ENCODE results near the gene ANK2.

ANK2 gene

GRCh38 chr4:113024388-113024787 lies 25.1 kb upstream of the ANK2 start:
- H3K36me3 ChIP-seq (ENCODE audit: low read length) = no peaks in the 10 kb centered on the region
- no peaks in the 10 kb centered on the region for H3K27me3 ChIP-seq (ENCODE audit: low read length)
- no peaks in the 10 kb centered on the region for H3K9me2 ChIP-seq (replicated peaks; ENCODE audit: insufficient read depth, low read length)
- no peak overlapping the region for H3K27ac ChIP-seq (ENCODE audit: low read depth, low read length)
- no peak overlapping the region for H3K4me3 ChIP-seq (ENCODE audit: insufficient read depth, low read length, poor library complexity, severe bottlenecking)
- no peak overlapping the region for H3K9ac ChIP-seq (ENCODE audit: low read length)
- H3K79me2 ChIP-seq (ENCODE audit: insufficient read depth, low read length) = no peaks in the 10 kb centered on the region
- H2AFZ ChIP-seq (ENCODE audit: low read depth, low read length, severe bottlenecking) = no peak overlapping the region
- H3K9me3 ChIP-seq (ENCODE audit: insufficient read depth, low read length) = no peaks in the 10 kb centered on the region
- H3F3A ChIP-seq (ENCODE audit: insufficient read depth) = no peaks in the 10 kb centered on the region
- no peak overlapping the region for H3K4me2 ChIP-seq (ENCODE audit: low read depth, low read length, poor library complexity, severe bottlenecking)
- no peaks in the 10 kb centered on the region for H4K20me1 ChIP-seq (ENCODE audit: low read depth, low read length)
- TF ChIP-seq CTCF (IDR thresholded peaks at IDR 0.05; ENCODE audit: insufficient read depth, low read length, poor library complexity, severe bottlenecking) (no peak), EZH2phosphoT487 (conservative IDR thresholded peaks at IDR 0.05; ENCODE audit: low read length) (no peak)

DNA sequence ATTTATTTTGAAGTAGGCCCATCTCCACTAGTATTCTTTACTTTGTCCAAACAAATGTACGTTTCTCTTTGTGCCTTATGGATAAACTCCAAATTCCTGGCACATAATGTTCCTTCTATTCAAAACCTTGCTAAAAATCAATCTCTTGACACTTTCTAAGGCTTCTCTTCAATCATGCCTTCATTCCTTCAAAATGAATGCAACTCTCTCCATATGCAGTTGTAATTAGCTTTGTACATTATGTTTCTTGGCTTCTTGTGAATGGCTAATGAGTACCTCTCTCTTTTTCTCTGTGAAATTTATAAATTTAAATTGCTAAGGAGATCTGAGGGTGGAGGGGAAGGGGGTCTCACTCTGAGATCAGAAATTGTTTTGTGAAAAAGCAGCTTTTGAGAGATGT lies 24.0 kb upstream of the ANK2 start:
- H3K9me2 ChIP-seq (replicated peaks; ENCODE audit: insufficient read depth, low read length) = no peaks in the 10 kb centered on the region
- no peak overlapping the region for H3K4me3 ChIP-seq (ENCODE audit: insufficient read depth, low read length, poor library complexity, severe bottlenecking)
- H3K79me2 ChIP-seq (ENCODE audit: insufficient read depth, low read length) = no peaks in the 10 kb centered on the region
- H3K9me3 ChIP-seq (ENCODE audit: insufficient read depth, low read length) = no peaks in the 10 kb centered on the region
- H3K4me2 ChIP-seq (ENCODE audit: low read depth, low read length, poor library complexity, severe bottlenecking) = no peak overlapping the region
- no peak overlapping the region for H3K9ac ChIP-seq (ENCODE audit: low read length)
- no peaks in the 10 kb centered on the region for H3K27me3 ChIP-seq (ENCODE audit: low read length)
- no peaks in the 10 kb centered on the region for H3K36me3 ChIP-seq (ENCODE audit: low read length)
- TF ChIP-seq EZH2phosphoT487 (conservative IDR thresholded peaks at IDR 0.05; ENCODE audit: low read length) (no peak), CTCF (IDR thresholded peaks at IDR 0.05; ENCODE audit: insufficient read depth, low read length, poor library complexity, severe bottlenecking) (no peak)
- no peak overlapping the region for H2AFZ ChIP-seq (ENCODE audit: low read depth, low read length, severe bottlenecking)
- H4K20me1 ChIP-seq (ENCODE audit: low read depth, low read length) = no peaks in the 10 kb centered on the region
- no peak overlapping the region for H3K27ac ChIP-seq (ENCODE audit: low read depth, low read length)
- no peaks in the 10 kb centered on the region for H3F3A ChIP-seq (ENCODE audit: insufficient read depth)

DNA sequence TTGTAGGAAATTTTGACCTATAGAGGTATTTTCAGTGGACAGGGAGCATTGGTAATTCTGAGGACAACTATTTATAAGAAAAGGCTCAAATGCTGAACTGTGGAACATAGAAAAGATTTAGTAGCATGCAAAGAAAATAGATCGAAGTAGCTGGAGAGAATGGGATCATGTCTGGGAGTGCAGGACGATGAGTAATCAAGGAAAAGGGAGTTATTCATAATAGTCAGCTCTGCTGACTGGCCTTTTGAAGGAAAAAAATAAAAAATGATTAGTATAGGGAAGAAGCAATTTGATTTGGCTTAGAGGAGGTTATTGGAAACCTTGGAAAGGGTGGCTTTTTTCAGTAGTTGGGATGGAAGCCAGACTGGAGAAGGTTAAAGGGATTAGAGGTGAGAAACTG lies 22.9 kb upstream of the ANK2 start:
- Histone ChIP-seq H2AFZ (ENCODE audit: low read depth, low read length, severe bottlenecking) (no peak overlapping the region), H3K36me3 (ENCODE audit: low read length) (no peaks in the 10 kb centered on the region), H3K9me3 (ENCODE audit: insufficient read depth, low read length) (no peaks in the 10 kb centered on the region), H3K27ac (ENCODE audit: low read depth, low read length) (no peak overlapping the region), H3K9ac (ENCODE audit: low read length) (no peak overlapping the region), H3K4me3 (ENCODE audit: insufficient read depth, low read length, poor library complexity, severe bottlenecking) (no peak overlapping the region), H3K4me2 (ENCODE audit: low read depth, low read length, poor library complexity, severe bottlenecking) (no peak overlapping the region), H4K20me1 (ENCODE audit: low read depth, low read length) (no peaks in the 10 kb centered on the region), H3K9me2 (replicated peaks; ENCODE audit: insufficient read depth, low read length) (no peaks in the 10 kb centered on the region), H3K79me2 (ENCODE audit: insufficient read depth, low read length) (no peaks in the 10 kb centered on the region), H3K27me3 (ENCODE audit: low read length) (no peaks in the 10 kb centered on the region), H3F3A (ENCODE audit: insufficient read depth) (no peaks in the 10 kb centered on the region)
- TF ChIP-seq EZH2phosphoT487 (conservative IDR thresholded peaks at IDR 0.05; ENCODE audit: low read length) = no peak
- TF ChIP-seq CTCF (IDR thresholded peaks at IDR 0.05; ENCODE audit: insufficient read depth, low read length, poor library complexity, severe bottlenecking) = no peak

GRCh38 chr4:113028074-113028473 lies 21.4 kb upstream of the ANK2 start:
- no peaks in the 10 kb centered on the region for H3K9me2 ChIP-seq (replicated peaks; ENCODE audit: insufficient read depth, low read length)
- TF ChIP-seq CTCF (IDR thresholded peaks at IDR 0.05; ENCODE audit: insufficient read depth, low read length, poor library complexity, severe bottlenecking) (no peak), EZH2phosphoT487 (conservative IDR thresholded peaks at IDR 0.05; ENCODE audit: low read length) (no peak)
- H3K4me3 ChIP-seq (ENCODE audit: insufficient read depth, low read length, poor library complexity, severe bottlenecking) = no peak overlapping the region
- H3K4me2 ChIP-seq (ENCODE audit: low read depth, low read length, poor library complexity, severe bottlenecking) = no peak overlapping the region
- no peak overlapping the region for H3K27ac ChIP-seq (ENCODE audit: low read depth, low read length)
- H3K9ac ChIP-seq (ENCODE audit: low read length) = no peak overlapping the region
- no peaks in the 10 kb centered on the region for H3F3A ChIP-seq (ENCODE audit: insufficient read depth)
- H3K27me3 ChIP-seq (ENCODE audit: low read length) = no peaks in the 10 kb centered on the region
- H2AFZ ChIP-seq (ENCODE audit: low read depth, low read length, severe bottlenecking) = no peak overlapping the region
- no peaks in the 10 kb centered on the region for H3K36me3 ChIP-seq (ENCODE audit: low read length)
- H3K79me2 ChIP-seq (ENCODE audit: insufficient read depth, low read length) = no peaks in the 10 kb centered on the region
- no peaks in the 10 kb centered on the region for H3K9me3 ChIP-seq (ENCODE audit: insufficient read depth, low read length)
- no peaks in the 10 kb centered on the region for H4K20me1 ChIP-seq (ENCODE audit: low read depth, low read length)

Measured in SU-DHL-6 (cell line).